ENCODE data around the gene CABLES1. TPM values are rescaled to one million over a fixed set of nuclear protein-coding genes. Genes with fewer than 3 reads are reported as not detected.

Gene CABLES1
- total RNA-seq, 1 experiment from 2014 or later, result 21.9 TPM

DNA sequence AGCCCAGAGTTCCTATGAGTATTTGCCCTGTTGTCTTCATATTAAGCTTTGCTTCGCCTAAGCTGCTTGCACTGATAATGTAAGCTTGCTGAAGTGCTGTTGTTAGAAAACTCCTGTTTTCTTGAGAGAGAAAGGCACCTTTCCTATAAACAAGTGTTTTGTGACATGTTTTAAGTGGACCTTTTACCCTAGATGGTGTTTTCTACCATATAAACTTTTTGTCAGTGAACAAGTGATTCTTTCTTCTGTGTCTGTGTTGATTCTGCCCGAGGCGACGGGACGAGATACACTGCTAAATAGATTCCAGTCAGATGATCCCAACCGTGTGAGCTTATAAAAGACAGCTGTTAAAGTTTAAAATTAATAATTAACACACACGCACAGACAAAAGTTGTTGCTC lies 24.1 kb downstream of the CABLES1 start:
- DNase-seq, result peak in 1 of 2 experiments; percentile 14
- no peaks in the 10 kb centered on the region for H3K9me3 ChIP-seq (replicated peaks)
- H3K4me1 ChIP-seq, result no peaks in the 10 kb centered on the region

DNA sequence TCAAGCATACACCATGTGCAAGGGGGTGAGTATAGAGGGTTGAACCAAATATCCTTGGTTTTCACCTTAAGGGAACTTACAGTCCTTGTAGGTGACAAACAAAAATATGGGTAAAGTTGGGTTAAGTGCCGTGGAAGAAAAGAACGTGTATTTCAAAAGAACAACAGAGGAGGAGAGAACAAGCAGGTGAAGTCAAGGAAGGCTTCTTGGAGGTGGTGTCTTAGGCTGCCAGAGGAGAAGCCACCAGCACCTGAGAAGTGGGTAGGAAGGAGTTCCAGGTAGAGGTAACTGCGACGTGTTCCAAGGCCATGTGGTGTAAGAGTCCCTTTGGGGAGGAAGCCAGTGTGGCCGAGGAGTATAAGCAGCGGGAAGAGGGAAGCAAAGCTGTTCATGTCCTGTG lies 27.2 kb downstream of the CABLES1 start:
- Histone ChIP-seq H3K36me3 (no peaks in the 10 kb centered on the region), H3K4me1 (no peaks in the 10 kb centered on the region), H3K27me3 (no peaks in the 10 kb centered on the region), H3K9me3 (replicated peaks) (no peaks in the 10 kb centered on the region), H3K4me3 (no peak overlapping the region), H3K27ac (no peak overlapping the region)
- DNase-seq, result no peak

More for the DNA sequence above, 24.1 kb downstream of the CABLES1 start:
- Histone ChIP-seq H3K36me3 (no peaks in the 10 kb centered on the region), H3K4me3 (no peak overlapping the region), H3K27ac (no peak overlapping the region), H3K27me3 (no peaks in the 10 kb centered on the region)

DNA sequence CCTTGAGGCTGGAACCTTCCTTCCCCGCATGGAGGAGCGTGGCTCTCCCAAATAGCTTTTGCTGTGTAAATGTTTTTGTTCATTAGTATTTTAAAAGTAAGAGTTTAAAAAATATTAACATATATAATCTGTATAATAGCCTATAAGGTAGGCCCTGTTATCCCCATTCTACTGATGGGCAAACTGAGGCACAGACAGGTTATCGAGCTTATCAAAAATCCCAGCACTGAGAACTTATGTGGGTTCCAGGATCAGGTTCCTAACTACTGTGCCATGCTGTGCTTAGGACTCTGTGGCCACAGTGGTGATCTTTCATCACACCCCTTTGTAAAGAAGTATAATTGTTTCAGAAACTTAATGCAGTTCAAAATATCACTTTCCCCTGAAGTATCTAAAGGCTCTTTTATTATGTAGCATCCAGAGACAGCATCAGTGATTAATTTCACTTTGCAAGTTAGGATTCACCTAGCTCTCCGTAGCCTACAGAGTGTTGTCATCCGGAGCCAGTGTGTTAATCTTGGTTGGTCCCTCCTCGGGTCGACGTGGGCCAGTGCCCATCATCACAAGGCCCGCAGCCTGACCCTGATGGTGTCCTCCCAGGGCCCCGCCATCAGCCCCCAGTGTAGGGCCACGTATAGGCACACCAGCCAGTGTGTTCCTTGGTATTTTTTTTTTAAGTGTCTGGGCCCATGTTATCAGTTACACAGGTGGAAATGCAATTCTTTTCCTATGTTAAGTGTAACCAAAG lies 28.7 kb downstream of the CABLES1 start:
- no peak overlapping the region for H3K27ac ChIP-seq
- no peaks in the 10 kb centered on the region for H3K27me3 ChIP-seq
- no peak overlapping the region for H3K4me3 ChIP-seq
- no peaks in the 10 kb centered on the region for H3K4me1 ChIP-seq
- no peaks in the 10 kb centered on the region for H3K36me3 ChIP-seq
- H3K9me3 ChIP-seq (replicated peaks), result no peaks in the 10 kb centered on the region
- no peak for DNase-seq

DNA sequence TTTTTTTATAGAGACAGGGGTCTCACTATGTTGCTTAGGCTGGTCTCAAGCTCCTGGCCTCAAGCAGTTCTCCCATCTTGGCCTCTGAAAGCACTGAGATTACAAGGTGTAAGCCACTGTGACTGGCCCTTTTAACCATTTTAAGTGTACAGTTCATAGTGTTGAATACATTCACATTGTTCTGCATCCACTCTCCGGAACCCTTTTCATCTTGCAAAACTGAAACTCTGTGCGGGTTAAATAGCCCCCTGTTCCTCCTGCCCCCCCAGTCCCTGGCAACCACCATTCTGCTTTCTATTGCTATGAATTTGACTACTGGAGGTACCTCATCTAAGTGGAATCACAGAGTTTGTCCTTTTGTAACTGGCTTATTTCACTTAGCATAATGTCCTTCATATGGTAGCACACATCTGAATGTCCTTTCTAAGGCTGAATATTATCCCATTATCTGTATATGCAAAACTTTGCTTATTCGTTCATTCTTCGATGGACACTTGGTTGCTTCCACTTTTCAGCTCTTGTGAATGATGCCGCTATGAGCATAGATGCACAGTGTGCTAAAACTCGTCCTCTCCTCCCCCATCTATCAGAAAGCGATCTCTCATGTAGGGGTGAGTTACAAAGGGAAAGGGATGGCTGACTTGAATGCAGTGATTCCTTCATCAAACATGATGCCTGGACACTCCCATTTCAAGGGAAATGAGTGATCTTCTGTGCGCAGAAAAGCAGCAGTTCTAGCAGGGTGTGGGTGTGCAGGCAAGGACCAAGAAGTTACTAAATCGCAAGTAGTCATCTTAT lies 30.2 kb downstream of the CABLES1 start:
- DNase-seq, result no peak
- Histone ChIP-seq H3K4me3 (no peak overlapping the region), H3K36me3 (no peaks in the 10 kb centered on the region), H3K4me1 (peaks cover 2% of the 10 kb centered on the region; the same call in 1 of the 2 replicates), H3K27me3 (no peaks in the 10 kb centered on the region), H3K27ac (no peak overlapping the region), H3K9me3 (replicated peaks) (no peaks in the 10 kb centered on the region)

DNA sequence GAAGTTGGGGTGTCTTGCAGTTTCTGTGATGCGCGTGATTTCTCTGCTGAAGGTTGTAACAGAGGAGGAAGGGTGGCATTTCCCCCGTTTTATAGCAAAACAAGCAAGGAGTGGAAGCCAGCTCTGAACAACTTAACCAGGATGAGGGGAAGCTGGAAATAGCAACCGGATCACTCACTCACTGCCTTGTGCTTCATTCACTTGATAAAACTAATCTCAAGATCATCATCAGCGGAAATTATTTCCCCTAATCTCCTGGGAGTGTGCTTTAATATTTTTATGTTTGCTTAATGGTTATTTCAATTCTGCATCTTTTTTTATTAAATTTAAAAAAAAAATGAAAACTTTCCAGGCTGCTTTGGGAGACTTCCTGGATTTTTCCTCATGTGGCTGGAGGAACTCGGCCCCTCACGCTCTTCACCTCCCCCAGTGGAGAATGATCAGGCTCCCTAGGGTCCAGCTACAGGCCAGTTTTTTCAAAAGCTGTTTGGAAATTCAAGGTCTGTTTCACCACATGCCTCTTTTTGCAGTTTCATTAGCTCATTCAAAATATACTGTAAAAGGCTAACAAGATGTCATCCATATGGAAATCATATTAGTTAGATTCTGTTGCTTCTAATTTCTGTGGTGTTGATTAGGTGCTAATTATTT lies 31.7 kb downstream of the CABLES1 start:
- H3K27me3 ChIP-seq, result no peaks in the 10 kb centered on the region
- H3K27ac ChIP-seq, result no peak overlapping the region
- no peaks in the 10 kb centered on the region for H3K36me3 ChIP-seq
- H3K9me3 ChIP-seq (replicated peaks), result no peaks in the 10 kb centered on the region
- no peak for DNase-seq
- H3K4me1 ChIP-seq, result peaks cover 2% of the 10 kb centered on the region; the same call in 1 of the 2 replicates
- no peak overlapping the region for H3K4me3 ChIP-seq

DNA sequence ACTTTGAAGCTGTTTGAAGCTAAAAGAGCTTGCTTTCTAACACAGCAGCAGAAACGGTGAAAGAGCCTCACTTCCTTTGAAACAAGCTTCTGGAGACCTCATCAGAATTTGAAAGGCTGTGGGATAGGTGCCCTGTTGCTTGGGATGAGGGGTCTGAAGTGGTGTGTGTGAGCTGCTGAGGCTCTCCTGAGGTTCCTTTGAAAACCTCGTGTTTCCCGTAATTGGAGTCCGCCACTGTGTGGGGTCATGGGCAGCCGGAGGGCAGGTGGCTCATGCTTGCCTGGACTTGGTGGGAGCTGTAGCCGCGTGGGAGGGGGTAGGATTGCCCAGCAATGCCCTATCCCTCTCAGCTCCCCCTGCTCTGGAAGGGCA lies 34.4 kb downstream of the CABLES1 start:
- Histone ChIP-seq H3K27ac (peak overlapping the region; percentile 33; the same call in 1 of the 2 replicates), H3K36me3 (no peaks in the 10 kb centered on the region), H3K27me3 (no peaks in the 10 kb centered on the region), H3K4me3 (no peak overlapping the region), H3K4me1 (peaks cover 2% of the 10 kb centered on the region; the same call in 1 of the 2 replicates), H3K9me3 (replicated peaks) (no peaks in the 10 kb centered on the region)
- DNase-seq, result peak; percentile 35 to 36

DNA sequence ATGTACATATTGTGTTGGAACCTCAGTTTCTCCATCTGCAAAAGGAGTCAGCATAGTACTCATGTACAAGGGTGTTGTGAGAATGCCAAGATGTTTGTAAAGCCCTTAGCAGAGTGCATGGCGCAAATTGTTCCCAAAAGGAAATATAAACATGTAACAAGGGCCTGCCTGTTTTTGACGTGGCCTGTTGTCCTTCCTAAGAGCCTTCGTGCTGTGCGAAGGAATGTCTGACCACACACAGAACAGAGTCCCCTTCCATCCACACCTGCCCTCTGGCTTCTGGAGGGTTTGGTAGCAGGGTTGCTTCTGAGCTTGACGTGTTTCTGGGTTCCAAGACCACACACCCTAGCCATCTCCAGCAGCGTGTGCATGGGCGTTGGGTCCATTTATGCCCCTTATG lies 34.9 kb downstream of the CABLES1 start:
- Histone ChIP-seq H3K4me3 (no peak overlapping the region), H3K27ac (peak overlapping the region; percentile 33; the same call in 1 of the 2 replicates), H3K27me3 (no peaks in the 10 kb centered on the region), H3K36me3 (no peaks in the 10 kb centered on the region), H3K9me3 (replicated peaks) (no peaks in the 10 kb centered on the region), H3K4me1 (peaks cover 2% of the 10 kb centered on the region; the same call in 1 of the 2 replicates)
- DNase-seq, result peak; percentile 32 to 39

DNA sequence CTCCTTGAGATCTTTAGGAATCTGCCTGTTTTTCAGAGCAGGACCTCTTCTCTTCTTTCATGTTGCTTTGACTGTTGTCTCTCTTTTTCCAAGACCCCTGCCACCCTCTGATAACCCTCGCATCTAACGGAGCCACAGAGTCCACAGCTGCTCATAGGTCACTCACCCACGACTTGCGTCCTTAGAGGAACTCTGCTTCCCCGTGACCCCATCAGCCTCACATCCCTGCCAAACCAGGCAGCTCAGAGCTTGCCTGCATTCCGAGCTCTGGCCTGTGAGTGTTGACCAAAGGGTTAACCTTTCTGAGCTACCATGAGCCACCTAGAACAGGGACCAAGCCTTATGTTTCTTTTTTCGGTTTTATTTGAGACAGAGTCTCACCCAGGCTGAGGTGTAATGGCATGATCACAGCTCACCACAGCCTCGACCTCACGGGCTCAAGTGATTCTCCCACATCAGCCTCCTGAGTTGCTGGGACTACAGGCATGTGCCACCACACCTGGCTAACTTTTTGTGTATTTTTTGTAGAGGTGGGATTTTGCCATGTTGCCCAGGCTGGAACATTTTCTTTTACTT lies 36.4 kb downstream of the CABLES1 start:
- no peak for DNase-seq
- no peak overlapping the region for H3K4me3 ChIP-seq
- peaks cover 2% of the 10 kb centered on the region; the same call in 1 of the 2 replicates for H3K4me1 ChIP-seq
- no peaks in the 10 kb centered on the region for H3K36me3 ChIP-seq
- H3K27ac ChIP-seq, result no peak overlapping the region
- H3K9me3 ChIP-seq (replicated peaks), result no peaks in the 10 kb centered on the region
- H3K27me3 ChIP-seq, result no peaks in the 10 kb centered on the region

DNA sequence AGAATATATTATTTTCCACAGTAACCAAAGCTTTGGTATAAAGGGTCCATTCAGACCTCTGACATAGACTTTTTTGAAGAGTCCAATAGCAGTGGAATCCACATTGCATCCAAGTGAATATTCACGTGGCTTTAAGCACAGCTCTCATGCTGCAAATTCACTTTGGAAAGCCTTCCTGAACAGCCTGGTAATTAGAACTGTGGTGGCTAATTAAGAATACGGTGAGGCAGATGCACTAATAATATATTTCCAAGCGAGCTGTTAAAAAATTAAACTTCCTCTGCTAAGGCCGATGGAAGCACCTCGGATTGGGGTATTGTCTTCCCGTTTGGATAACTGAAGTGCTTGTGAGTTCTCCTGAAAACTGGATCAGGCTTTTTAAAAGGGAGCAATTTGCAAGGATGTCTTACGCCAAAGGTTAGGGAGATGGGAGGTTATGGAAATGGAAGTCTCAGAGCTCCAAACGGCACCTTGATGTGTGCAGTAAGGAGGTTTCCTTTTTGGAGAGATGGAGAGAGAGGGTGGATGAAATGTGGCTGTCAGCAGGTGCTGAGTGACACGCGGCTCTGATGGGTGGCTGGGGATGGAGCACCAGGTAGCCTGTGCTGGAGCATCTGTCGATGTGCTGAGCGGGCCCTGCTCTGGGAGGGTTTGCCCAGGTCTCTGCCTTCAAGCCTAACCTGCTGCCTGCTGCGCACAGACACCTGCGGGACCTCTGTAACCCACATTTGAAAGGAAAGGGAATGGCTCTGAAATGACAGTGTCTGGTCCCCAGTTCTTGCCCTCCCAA lies 37.5 kb downstream of the CABLES1 start:
- no peaks in the 10 kb centered on the region for H3K36me3 ChIP-seq
- peaks cover 2% of the 10 kb centered on the region; the same call in 1 of the 2 replicates for H3K4me1 ChIP-seq
- no peak for DNase-seq

DNA sequence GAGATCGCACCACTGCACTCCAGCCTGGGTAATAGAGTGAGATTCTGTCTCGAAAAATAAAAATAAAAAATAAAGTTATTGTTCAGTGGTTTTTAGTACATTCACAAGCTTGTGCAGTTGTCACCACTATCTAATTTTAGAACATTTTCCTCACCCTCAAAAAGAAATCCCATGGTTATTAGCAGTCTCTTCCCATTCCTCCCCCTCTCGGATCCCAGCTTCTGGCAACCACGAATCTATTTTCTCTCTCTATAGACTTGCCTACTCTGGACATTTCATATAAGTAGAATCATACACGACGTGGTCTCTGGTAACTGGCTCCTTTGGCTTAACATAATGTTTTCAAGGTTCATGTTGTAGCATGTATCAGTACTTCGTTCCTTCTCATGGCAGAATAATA lies 38.6 kb downstream of the CABLES1 start:
- no peak overlapping the region for H3K27ac ChIP-seq
- DNase-seq, result no peak
- no peaks in the 10 kb centered on the region for H3K9me3 ChIP-seq (replicated peaks)
- H3K4me3 ChIP-seq, result no peak overlapping the region
- H3K36me3 ChIP-seq, result no peaks in the 10 kb centered on the region
- H3K27me3 ChIP-seq, result no peaks in the 10 kb centered on the region
- peaks cover 2% of the 10 kb centered on the region; the same call in 1 of the 2 replicates for H3K4me1 ChIP-seq

More for the DNA sequence above, 37.5 kb downstream of the CABLES1 start:
- Histone ChIP-seq H3K27me3 (no peaks in the 10 kb centered on the region), H3K9me3 (replicated peaks) (no peaks in the 10 kb centered on the region), H3K4me3 (no peak overlapping the region), H3K27ac (no peak overlapping the region)

DNA sequence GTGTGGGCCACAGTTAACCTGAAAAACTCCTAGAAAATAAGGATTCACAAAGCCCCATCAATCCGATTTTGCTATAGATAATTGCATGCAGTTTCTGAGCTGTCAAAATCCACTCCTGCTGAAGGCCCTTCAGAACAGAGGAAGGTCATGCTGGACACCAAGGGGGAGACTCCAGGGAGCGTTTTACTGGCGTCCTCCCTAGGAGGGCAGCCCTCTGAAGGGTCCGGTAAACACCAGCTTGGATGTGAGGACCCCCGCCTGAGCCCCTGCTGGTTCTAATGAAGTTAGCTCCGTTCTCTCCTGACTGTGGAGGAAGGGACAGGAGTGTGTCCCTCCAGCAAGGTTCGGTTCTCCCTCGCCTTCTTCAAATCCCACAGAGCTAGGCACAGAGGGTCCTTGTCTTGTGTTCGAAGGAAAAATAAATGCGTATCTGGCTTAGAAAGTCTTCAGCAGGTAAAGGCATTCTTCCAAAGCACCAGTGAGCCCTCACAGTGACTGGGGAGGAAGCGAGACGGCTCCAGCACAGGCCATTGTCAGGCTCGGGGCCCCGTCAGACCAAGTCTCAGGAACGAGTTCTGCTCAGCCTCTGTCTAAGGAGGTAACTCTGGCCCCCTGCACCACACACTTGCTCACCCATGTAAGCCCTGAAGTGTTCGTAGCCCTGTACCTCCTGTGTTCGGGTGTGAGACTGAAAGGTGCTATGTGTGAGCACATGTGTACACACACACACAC lies 41.6 kb downstream of the CABLES1 start:
- no peak overlapping the region for H3K27ac ChIP-seq
- H3K9me3 ChIP-seq (replicated peaks), result no peaks in the 10 kb centered on the region
- no peaks in the 10 kb centered on the region for H3K36me3 ChIP-seq
- H3K4me1 ChIP-seq, result no peaks in the 10 kb centered on the region
- no peak overlapping the region for H3K4me3 ChIP-seq
- DNase-seq, result no peak
- no peaks in the 10 kb centered on the region for H3K27me3 ChIP-seq

DNA sequence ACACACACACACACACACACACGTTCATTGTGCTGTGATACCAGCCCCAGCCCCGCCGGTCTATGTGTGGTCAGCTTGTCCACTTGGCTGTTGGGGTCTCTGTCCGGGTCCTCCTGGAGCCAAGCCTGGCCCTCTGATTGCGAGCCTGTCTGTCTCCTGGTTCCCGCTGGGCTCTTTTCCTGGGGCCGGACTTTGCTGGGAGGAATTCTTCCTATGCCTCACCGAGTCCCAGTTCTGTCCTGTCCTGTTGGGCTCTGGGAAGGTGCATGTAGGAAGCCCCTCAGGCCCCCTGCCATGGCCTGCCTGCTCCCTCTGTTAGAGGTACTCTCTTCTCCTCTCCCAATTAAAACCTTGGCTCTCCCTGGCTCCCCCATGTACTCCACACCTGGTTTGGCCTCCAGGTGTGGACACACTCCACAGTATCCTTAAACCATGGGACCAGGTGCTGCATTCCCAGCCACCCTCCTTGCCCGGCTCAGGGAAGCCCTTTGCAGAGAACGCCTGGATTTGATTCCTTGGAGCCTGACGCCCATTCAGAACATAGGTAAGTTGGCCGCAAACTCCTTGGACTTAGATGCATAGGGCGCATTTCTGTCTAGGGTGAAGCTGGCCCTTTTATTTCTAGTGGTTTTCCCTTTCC lies 42.3 kb downstream of the CABLES1 start:
- Histone ChIP-seq H3K27ac (no peak overlapping the region), H3K36me3 (no peaks in the 10 kb centered on the region), H3K9me3 (replicated peaks) (no peaks in the 10 kb centered on the region), H3K27me3 (no peaks in the 10 kb centered on the region), H3K4me1 (no peaks in the 10 kb centered on the region), H3K4me3 (no peak overlapping the region)
- no peak for DNase-seq

DNA sequence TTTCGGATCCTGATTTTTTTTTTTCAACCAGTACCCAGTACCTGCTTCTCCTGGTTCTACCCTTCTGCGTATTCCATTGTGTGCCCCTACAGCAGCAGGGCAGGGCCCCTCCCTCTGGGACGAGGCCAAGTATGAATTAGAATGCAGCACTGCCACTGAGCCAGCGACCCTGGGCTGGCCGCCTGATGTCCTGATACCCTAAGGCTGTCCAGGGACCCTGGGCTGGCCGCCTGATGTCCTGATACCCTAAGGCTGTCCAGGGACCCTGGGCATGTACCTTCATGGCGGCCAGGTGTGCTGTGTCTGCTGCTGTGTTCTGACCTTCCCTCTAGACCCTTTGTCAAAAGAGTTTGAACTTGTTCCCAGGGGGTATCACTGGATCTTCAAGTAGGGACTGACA lies 42.9 kb downstream of the CABLES1 start:
- DNase-seq, result no peak
- Histone ChIP-seq H3K4me3 (no peak overlapping the region), H3K9me3 (replicated peaks) (no peaks in the 10 kb centered on the region), H3K4me1 (no peaks in the 10 kb centered on the region), H3K27me3 (no peaks in the 10 kb centered on the region), H3K36me3 (no peaks in the 10 kb centered on the region), H3K27ac (no peak overlapping the region)
